Sigmoid colon (tissue), 4 donors: Measurements from ENCODE around the gene EVL.

ENCODE experiments used
- POLR2A ChIP-seq, 2 donors: fragments of 450-650 bp; IDR thresholded peaks; one replicate each; pipeline ENCODE4 v1.6.1; 2016; ENCODE audit warnings: antibody characterized with exemption in 2 of 2, mild to moderate bottlenecking in 2 of 2, moderate library complexity in 2 of 2
- POLR2AphosphoS5 ChIP-seq, 4 donors: sonication (generic); formaldehyde crosslinking; IDR thresholded peaks; one replicate each; pipeline ENCODE4 v1.6.1; 2017; ENCODE audit warnings: antibody characterized with exemption in 4 of 4
- TF ChIP-seq, protein P1 (sequence below), 4 experiments: fragments of 450-650 bp in 3 of 4; fragments of 200-600 bp in 1 of 4; IDR thresholded peaks; one replicate each; pipeline ENCODE4 v1.5.1; 2016 to 2019; ENCODE audit warnings: antibody characterized with exemption in 4 of 4, mild to moderate bottlenecking in 3 of 4, moderate library complexity in 2 of 4

DNA sequence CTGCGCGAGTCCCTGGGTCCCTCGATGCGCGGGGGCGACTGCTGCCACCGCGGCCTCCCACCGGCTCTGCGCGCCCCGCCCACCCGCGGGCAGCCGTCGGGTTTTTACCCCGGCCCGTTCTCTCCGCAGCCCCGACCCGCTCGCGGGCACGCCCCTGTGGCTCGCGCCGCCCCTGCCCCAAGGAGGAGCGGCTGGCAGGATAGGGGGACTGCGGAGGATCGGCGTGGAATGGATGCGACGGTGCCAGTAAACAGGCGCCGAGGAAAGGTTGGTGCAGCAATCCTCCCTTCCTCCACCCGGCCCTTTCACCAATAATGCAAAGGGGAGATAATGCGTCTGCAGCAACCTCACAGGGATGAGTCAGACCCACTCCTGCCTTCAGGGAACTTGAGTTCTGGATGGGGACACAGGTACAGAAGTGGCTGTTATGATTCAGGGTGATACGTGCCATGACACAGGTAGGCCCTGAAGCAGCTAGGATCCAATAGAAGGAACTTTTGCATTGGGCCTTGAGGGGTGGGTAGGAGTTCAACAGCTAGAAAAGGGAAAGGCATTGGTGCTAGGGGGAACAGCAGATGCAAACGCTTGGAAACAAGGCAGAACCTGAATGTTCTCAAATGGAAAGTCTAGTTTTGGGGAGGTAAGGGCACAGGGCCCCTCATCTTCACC, 94.8 kb downstream of the EVL start:
- TF ChIP-seq POLR2AphosphoS5 (IDR thresholded peaks at IDR 0.05) (no peak), POLR2A (IDR thresholded peaks at IDR 0.05) (no peak)
- TF ChIP-seq, protein P1, sequence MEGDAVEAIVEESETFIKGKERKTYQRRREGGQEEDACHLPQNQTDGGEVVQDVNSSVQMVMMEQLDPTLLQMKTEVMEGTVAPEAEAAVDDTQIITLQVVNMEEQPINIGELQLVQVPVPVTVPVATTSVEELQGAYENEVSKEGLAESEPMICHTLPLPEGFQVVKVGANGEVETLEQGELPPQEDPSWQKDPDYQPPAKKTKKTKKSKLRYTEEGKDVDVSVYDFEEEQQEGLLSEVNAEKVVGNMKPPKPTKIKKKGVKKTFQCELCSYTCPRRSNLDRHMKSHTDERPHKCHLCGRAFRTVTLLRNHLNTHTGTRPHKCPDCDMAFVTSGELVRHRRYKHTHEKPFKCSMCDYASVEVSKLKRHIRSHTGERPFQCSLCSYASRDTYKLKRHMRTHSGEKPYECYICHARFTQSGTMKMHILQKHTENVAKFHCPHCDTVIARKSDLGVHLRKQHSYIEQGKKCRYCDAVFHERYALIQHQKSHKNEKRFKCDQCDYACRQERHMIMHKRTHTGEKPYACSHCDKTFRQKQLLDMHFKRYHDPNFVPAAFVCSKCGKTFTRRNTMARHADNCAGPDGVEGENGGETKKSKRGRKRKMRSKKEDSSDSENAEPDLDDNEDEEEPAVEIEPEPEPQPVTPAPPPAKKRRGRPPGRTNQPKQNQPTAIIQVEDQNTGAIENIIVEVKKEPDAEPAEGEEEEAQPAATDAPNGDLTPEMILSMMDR (IDR thresholded peaks at IDR 0.05): no peak
